Measurements from ENCODE around the gene HOXA6.

DNA sequence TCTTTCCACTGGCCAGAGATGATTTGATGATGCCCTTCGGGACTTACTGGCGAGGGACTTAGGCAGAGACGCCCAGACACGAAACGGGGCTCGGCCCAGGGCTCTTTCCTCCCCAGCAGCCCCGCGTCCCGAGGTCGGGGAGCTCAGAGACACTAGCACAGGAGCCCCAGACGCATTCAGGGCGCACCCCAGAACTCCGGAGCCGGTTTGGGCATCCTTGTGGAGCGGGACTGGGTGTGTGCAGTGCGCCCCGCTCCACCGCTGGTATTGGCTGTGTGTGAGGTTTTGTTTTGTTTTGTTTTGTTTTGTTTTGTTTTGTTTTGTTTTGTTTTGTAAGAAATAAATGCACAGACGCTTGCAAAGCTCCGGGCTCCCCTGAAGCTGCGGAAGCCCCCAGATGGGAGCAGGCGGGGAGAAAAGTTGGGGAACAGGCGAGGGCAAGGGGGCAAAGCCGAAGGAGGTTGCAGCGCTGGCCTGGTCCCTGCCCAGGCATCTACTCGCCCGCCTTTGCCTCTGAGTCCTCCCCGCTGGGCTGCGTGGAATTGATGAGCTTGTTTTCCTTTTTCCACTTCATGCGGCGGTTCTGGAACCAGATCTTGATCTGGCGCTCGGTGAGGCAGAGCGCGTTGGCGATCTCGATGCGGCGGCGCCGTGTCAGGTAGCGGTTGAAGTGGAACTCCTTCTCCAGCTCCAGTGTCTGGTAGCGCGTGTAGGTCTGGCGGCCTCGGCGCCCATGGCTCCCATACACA lies 2.2 kb downstream of the HOXA6 start:
- TF ChIP-seq, protein P1, sequence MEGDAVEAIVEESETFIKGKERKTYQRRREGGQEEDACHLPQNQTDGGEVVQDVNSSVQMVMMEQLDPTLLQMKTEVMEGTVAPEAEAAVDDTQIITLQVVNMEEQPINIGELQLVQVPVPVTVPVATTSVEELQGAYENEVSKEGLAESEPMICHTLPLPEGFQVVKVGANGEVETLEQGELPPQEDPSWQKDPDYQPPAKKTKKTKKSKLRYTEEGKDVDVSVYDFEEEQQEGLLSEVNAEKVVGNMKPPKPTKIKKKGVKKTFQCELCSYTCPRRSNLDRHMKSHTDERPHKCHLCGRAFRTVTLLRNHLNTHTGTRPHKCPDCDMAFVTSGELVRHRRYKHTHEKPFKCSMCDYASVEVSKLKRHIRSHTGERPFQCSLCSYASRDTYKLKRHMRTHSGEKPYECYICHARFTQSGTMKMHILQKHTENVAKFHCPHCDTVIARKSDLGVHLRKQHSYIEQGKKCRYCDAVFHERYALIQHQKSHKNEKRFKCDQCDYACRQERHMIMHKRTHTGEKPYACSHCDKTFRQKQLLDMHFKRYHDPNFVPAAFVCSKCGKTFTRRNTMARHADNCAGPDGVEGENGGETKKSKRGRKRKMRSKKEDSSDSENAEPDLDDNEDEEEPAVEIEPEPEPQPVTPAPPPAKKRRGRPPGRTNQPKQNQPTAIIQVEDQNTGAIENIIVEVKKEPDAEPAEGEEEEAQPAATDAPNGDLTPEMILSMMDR (IDR thresholded peaks at IDR 0.05; ENCODE audit: insufficient read depth, low read length), result no peak
- TF ChIP-seq POLR2AphosphoS5 (IDR thresholded peaks at IDR 0.05; ENCODE audit: low read depth), result no peak
- TF ChIP-seq GABPA (IDR thresholded peaks at IDR 0.05; ENCODE audit: low read depth), result no peak
- TF ChIP-seq, protein P2, sequence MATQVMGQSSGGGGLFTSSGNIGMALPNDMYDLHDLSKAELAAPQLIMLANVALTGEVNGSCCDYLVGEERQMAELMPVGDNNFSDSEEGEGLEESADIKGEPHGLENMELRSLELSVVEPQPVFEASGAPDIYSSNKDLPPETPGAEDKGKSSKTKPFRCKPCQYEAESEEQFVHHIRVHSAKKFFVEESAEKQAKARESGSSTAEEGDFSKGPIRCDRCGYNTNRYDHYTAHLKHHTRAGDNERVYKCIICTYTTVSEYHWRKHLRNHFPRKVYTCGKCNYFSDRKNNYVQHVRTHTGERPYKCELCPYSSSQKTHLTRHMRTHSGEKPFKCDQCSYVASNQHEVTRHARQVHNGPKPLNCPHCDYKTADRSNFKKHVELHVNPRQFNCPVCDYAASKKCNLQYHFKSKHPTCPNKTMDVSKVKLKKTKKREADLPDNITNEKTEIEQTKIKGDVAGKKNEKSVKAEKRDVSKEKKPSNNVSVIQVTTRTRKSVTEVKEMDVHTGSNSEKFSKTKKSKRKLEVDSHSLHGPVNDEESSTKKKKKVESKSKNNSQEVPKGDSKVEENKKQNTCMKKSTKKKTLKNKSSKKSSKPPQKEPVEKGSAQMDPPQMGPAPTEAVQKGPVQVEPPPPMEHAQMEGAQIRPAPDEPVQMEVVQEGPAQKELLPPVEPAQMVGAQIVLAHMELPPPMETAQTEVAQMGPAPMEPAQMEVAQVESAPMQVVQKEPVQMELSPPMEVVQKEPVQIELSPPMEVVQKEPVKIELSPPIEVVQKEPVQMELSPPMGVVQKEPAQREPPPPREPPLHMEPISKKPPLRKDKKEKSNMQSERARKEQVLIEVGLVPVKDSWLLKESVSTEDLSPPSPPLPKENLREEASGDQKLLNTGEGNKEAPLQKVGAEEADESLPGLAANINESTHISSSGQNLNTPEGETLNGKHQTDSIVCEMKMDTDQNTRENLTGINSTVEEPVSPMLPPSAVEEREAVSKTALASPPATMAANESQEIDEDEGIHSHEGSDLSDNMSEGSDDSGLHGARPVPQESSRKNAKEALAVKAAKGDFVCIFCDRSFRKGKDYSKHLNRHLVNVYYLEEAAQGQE (IDR thresholded peaks at IDR 0.05; ENCODE audit: insufficient replicate concordance, low read depth), result no peak
